Upper lobe of left lung (tissue), 4 donors: ENCODE data around the gene LILRB4.

Experiments used
- EP300 ChIP-seq, 4 donors: sonication (generic); formaldehyde crosslinking; IDR thresholded peaks; one replicate each; pipeline ENCODE4 v1.5.1; 2017; ENCODE audit warnings: antibody characterized with exemption in 4 of 4, control low read depth in 2 of 4
- POLR2A ChIP-seq, 4 donors: fragments of 450-650 bp; IDR thresholded peaks; one replicate each; pipeline ENCODE4 v1.5.1; 2016 to 2017; ENCODE audit warnings: antibody characterized with exemption in 4 of 4, mild to moderate bottlenecking in 2 of 4
- POLR2AphosphoS5 ChIP-seq, 2 donors: sonication (generic); formaldehyde crosslinking; IDR thresholded peaks; one replicate each; pipeline ENCODE4 v1.5.1; 2017; ENCODE audit warnings: antibody characterized with exemption in 2 of 2
- TF ChIP-seq, protein P1 (sequence below), 6 experiments: fragments of 450-650 bp in 4 of 6; fragments of 200-600 bp in 2 of 6; sonication (generic) in 2 of 6; IDR thresholded peaks; one replicate each; pipeline ENCODE4 v1.5.1; 2016 to 2019; ENCODE audit warnings: antibody characterized with exemption in 6 of 6

- TF ChIP-seq, protein P1, sequence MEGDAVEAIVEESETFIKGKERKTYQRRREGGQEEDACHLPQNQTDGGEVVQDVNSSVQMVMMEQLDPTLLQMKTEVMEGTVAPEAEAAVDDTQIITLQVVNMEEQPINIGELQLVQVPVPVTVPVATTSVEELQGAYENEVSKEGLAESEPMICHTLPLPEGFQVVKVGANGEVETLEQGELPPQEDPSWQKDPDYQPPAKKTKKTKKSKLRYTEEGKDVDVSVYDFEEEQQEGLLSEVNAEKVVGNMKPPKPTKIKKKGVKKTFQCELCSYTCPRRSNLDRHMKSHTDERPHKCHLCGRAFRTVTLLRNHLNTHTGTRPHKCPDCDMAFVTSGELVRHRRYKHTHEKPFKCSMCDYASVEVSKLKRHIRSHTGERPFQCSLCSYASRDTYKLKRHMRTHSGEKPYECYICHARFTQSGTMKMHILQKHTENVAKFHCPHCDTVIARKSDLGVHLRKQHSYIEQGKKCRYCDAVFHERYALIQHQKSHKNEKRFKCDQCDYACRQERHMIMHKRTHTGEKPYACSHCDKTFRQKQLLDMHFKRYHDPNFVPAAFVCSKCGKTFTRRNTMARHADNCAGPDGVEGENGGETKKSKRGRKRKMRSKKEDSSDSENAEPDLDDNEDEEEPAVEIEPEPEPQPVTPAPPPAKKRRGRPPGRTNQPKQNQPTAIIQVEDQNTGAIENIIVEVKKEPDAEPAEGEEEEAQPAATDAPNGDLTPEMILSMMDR (IDR thresholded peaks at IDR 0.05), result no peak
- TF ChIP-seq POLR2A (IDR thresholded peaks at IDR 0.05) (no peak), EP300 (IDR thresholded peaks at IDR 0.05) (no peak), POLR2AphosphoS5 (IDR thresholded peaks at IDR 0.05) (no peak)
These were observed 42.1 kb downstream of the LILRB4 start for GRCh38 chr19:54704928-54705327.
